GM11168 (cell line): ENCODE data around the gene TNFAIP8L1.

Experiments used
- in situ Hi-C: fragments of 300-500 bp; cut with MboI; formaldehyde crosslinking; loops from one replicate; pipeline ENCODE4 v1.12.0; 2022; ENCODE audit warnings: low sequenced_read_pairs; ENCODE audit not compliant: unreplicated experiment

Gene TNFAIP8L1

DNA sequence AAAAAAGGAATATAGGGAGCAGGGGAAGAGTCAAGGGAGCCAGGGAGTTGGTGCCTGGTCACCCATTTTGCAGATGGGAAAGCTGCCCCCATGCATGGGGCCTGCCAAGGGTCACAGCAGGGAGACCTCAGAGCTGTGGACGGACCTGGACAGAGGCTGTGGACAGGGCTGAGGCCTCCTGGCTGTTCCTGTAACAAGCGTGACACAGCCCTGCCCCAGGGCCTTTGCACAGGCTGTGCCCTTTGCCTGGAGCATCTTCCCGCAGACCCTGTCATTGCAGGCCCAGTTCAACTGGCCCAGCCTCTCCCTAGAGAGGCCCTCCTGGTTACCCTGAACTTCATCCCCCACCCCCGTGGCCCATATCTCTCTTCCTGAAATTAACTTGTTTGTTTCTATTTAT is 6.4 kb downstream of the TNFAIP8L1 start:
- in situ Hi-C loops = no loop called here

DNA sequence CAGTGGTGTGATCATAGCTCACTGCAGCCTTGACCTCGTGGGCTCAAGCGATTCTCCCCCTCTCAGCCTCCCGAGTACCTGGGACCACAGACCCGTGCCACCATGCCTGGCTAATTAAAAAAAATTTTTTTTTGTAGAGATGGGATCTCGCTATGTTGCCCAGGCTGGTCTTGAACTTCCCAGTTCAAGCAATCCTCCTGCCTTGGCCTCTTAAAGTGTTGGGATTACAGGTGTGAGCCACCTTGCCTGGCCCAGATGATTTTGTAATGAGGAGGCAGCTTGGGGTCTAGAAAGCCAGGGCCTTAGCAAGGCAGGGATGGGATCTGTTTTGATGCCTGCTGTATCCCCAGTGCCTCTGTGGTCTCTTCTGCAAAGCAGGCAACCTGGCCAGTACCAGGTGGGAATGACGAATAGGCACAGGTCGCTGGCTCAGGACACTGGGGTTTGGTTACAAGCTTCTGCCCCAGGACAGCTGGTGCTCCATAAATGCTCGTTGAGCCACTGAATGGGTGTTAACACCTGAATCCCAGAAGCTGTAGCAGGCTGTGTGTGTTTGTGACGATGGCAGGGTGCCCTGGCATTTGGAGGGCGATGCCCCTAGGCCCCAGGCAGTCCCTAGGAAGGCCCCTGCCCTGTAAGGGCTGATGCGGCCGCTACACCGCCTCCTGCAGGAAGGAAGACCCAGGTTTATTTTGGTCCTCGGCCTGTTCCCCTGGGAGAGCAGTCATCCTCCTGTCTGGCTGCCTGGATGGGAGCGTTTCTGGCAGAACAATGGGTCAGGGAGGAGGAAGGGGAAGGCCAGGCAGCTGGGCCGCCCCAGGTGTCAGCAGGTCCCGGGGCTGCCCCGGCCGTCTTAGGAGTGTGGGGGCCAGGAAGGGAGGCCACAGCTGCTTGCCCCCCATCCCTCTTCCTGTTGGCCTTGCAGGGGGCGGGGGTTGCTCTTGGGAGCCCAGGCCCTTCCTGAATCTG is 8.6 kb downstream of the TNFAIP8L1 start:
- in situ Hi-C loops = no loop called here

DNA sequence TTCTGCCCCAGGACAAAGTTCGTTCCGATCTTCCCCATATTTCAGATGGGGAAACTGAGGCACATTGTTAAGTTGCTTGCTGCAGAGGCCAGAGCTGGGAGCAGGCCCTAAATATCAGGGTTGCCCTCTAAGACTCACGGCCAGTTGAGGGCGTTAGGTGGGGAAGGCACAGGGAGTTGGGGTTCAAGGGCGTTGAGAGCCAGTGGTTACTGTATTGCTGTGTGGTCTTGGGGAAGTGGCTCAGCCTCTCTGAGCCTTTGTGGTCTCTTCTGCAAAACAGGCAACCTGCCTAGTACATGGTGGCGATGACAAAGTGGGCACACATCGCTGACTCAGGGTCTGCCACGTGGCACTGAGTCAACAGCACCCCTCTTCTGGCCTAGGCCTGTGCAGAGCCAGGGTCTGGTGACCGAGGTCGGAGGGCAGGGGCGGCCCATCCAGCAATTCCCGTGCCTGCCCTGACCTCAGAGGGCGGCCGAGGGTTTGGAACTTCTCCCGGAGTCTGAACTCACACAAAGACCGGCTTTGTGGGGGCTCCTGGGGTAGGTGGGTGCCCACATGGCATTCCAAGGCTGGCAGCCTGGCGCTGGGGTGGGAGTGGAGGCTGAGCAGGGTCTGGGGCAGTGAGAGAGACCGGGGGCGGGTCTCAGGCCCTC is 10.2 kb downstream of the TNFAIP8L1 start:
- in situ Hi-C loops = no loop called here

DNA sequence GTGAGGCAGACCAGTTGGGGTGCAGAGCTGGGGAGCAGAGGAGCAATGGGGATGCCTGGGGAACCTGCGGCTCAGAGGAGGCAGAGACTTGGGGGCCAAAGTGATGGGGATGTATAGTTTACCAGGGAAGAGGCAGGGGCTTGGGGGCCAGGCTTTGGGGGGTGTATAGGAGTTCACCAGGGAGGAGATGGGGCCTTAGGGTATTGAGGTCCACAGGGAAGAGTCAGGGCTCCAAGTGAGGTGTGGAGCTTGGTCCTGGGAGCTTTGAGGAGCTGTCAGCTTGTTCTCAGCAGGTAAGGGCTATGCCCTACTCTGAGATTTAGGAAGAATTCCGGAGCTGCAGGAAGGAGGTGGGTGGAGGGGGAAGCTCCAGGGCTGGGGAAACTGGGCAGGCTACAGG is 10.8 kb downstream of the TNFAIP8L1 start:
- in situ Hi-C loops = no loop called here

DNA sequence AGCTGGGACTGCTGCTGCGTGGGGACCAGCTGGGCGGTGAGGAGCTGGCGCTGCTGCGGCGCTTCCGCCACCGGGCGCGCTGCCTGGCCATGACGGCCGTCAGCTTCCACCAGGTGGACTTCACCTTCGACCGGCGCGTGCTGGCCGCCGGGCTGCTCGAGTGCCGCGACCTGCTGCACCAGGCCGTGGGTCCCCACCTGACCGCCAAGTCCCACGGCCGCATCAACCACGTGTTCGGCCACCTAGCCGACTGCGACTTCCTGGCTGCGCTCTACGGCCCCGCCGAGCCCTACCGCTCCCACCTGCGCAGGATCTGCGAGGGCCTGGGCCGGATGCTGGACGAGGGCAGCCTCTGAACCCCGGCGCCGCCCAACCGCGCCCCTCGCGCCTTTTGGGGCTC is 12.8 kb downstream of the TNFAIP8L1 start:
- in situ Hi-C loops = no loop called here

DNA sequence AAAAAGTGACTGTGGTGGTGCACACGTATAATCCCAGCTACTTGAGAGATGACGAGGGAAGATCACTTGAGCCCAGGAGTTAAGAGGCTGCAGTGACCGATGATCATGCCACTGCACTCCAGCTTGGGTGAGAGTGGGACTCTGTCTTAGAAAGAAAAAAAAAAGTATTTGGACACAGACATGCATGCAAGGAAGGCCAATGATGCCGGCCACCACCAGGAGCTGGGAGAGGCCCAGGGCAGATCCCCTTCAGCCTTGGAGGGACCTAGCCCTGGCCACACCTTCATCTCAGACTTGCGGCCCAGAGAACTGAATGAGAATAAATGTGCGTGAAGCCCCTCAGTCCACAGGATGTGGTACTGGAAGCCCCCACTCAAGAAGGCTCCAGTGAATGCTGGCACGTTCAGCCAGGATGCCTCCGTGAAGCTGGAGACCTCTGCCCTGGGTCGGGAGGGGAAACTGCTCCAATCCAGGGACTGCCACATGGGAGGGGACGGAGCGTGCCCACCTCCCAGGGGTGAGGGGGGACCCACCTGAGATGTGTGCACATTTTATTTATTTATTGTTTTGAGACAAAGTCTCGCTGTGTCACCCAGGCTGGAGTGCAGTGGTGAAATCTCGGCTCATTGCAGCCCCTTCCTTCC is 14.6 kb downstream of the TNFAIP8L1 start:
- in situ Hi-C loops = no loop called here

DNA sequence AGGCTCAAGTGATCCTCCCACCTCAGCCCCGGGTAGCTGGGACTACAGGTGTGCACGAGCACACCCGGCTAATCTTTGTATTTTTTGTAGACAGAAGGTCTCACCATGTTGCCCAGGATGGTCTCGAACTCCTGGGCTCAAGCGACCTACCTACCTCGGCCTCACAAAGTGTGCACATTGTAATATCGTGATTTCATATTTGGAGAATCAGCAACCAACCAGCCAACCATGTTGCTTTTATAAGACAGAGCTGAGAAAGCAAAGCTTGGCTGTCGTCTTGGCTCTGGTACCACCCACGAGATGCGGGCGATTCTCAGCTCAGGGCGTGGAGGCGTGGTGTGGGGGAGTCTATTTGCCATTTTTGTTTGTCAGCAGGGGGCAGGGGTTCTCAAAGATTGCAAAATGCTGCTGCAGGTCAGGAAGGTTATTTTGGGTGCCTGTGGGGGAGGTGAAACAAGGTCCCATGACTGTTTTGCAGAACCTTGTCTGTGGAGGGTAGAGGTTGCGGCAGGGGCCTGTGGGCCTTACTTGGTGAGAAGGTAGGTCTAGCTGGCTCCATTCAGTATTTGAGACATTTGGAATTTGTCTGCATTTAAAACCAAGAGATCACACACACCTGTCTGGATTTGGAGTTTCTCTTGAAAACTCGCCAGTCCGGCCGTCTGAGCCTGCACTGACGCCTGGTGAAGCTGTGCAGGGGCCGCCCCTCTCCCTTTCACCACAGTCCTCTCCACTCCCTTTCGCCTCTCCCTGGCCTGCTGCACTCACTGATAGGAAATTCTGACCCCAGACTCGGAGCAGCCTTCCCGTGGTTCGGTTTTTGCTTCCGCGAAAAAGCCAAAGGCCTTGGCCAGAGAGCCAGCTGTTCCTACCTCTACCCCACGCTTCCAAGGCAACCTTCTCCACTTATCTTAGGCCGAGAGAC is 15.4 kb downstream of the TNFAIP8L1 start:
- in situ Hi-C loops = no loop called here

DNA sequence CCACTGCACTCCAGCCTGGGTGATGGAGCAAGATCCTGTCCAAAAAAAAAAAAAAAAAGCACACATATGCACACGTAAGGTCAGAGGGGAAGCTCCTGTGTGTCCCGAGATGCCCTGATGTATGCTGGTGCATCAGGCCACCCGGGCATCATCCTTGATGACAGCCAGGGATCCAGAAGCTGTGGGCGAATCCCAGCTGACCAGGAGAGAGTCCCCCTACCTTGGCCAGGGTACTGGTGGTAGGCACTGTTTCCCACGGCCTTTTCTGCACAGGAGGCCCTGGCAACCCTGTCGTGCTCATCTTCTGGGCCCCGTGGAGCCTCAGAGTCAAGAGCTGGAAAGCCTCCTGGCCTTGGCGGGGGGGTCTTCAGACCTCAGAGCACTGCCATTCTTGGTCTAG is 16.8 kb downstream of the TNFAIP8L1 start:
- in situ Hi-C loops = no loop called here

DNA sequence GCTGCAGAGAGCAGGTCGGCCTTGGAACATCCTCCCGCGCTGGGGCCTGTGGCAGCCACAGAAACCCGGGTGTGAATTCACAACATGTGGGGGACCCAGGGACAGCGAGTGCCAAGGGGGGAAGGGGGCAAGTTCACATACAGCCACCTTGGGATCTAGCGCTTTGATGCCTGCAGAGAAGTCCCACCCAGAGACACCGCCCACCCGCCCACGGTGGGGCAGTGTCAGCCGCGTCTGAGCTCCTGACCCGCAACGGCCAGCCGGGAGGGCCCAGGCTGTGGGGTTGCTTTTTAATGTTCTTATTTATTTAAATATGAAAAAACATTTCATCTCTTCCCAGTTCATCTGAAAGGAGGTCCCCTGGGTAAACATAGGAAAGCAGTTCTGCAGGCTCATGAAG is 17.9 kb downstream of the TNFAIP8L1 start:
- in situ Hi-C loops = no loop called here

DNA sequence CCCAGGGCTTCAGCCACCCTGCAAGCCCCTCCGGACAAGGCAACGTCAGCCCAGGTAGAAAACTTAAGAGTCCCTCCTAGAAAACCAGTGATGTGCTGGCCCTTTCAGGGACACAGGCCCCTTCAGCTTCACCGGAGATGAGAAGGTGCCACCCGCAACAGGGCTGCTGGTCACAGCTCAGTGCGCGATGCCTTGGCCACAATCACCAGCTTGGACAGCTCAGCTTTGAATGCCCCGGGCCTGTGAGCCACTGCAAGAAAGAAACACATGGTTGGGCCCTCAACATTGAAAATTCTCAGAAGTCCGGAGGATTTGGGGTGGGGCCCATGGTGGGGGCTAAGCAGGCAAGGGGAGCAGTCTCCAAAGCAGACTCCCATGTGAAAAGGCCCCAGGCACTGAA is 18.5 kb downstream of the TNFAIP8L1 start:
- in situ Hi-C loops = no loop called here

DNA sequence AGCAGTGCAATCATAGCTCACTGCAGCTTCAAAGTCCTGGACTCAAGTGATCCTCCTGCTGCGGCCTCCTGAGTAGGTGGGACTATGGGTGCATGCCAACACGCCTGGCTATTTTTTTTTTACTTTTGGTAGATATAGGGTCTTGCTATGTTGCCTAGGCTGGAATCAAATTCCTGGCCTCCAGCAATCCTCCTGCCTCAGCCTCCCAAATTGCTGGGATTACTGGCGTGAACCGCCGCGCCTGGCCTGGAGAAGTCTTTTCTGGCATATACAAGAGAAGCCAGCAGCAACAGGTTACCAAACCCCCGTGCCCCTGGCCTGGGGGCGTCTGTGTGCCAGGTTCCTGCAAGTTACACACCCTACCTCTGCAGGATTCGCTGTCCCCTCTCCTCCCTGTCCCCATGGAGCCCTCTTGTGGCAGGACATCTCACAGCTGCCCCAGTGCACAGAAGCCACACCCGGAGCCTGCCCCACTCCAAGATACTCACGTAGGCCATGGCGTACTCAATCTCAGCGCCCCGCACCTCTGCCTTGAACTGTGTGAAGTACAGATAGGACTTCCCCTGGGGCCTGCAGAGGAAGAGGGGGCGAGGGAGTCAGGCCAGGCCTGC is 21.0 kb downstream of the TNFAIP8L1 start:
- in situ Hi-C loops = no loop called here

DNA sequence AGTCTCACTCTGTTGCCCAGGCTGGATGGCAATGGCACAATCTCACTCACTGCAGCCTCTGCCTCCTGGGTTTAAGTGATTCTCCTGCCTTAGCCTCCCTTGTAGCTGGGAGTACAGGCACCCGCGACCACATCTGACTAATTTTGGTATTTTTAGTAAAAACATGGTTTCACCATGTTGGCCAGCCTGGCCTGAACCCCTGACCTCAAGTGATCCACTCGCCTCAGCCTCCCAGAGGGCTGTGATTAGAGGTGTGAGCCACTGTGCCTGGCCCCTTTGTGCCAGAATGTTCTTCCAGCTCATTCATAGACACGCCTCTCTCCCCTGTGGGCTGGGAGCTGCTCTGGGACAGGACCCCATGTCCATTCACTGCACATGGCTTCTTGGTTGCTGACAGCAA is 21.7 kb downstream of the TNFAIP8L1 start:
- in situ Hi-C loops = no loop called here

DNA sequence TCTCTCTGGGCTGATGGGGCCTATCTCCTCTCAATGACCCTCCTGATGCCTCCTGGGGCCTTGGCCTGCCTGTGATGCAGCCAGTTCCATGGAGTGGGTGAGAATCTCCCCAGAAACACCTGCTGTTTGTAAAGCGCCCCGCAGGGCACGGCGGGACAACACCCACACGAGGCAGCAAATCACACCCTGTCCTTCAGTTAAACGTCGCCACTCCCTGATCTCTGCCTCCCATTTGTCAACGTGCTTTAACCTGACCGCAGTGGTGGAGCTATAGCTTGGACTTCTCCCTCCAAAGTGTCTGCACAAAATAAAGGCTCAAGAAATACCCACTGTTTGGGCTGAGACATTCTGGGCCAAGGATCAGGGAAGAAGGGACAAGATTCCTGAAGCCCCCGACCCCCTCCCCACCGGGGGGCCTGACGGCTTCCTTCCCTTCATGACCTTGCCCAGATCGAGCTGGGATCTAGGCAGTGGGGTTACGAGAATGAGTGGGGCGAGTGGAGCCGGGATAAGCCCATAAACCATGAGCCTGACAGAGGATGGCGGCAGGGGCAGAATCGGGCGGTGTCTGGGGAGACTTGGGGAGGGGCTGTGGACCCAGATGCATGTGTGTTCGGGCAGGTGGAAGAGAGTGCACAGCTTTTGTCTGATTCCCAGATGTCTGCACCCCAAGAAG is 22.8 kb downstream of the TNFAIP8L1 start:
- in situ Hi-C loops = no loop called here

DNA sequence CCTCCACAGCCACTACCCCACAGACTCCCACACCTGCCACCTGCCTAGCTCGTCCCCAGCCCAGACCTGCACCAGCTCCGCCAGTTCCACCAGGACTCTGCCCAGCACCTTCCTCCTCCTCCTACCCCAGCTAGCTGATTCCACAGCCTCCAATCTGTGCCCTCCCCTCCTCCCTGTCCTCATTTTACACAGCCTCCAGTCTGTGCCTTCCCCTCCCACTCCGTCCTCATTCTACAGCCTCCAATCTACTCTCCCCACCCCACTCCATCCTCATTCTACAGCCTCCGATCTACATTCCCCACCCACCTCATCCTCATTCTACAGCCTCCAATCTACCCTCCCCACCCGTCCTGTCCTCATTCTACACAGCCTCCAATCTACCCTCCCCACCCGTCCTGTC is 23.5 kb downstream of the TNFAIP8L1 start:
- in situ Hi-C loops = no loop called here

DNA sequence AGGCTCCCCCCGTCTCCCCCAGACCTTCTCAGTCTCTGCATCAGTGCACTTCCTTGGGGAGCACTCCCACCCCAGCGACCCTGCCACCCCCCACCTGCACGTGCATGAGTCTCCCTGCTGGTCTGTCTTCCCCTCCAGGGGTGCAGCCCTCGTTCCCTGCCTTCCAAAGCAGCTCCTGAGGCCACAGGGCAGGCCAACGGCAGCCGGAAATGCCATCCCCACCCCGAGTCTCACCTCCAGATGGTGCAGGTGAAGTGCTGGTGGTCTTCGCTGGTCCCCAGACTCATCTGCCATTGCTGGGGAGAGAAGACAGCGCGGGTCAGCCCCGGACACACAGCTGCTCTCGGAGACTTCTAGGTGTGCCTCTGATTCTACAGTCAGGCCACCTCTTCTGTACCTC is 25.3 kb downstream of the TNFAIP8L1 start:
- in situ Hi-C loops = no loop called here

DNA sequence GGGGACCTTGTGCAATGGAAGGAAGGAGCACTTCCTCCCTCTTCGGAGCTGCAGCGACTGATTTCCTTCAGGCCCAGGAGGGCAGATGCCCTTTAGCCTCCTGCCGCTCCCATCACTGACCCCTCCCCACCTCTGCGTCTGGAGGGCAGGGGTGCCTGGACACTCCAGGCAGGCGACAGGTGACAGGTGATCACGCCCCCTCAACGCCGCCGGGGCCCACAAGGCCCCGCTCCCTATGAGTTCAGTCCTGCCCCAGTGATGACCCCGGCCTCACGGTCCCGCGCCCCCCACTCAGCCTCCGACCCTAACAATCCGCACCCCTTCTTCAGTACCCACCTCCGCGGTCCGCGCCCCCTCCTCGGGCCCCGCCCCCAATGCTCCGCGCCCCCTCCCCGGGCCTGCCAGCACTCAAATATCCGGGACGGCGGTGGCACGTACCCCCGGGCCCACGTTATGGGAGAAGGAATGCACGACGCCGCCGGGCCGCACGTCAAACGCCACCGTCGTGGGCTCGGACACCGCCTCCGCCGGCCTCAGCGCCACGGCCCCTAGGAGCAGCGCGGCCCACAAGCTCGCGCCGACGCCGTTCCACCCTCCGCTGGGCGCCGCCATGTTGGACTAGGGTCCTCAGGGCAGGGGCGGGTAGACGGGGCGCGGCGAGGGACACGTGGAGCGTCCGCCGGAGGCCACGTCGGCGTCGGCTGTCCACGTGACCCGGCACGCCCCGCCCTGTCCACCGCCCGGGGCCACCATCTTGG is 30.6 kb downstream of the TNFAIP8L1 start, which contains the start of gene MYDGF:
Gene MYDGF (minus strand): TSS at position 620 of the 758 bp plus-strand sequence. CDS start 8 bp downstream, at position 612.
- in situ Hi-C loops = no loop called here

DNA sequence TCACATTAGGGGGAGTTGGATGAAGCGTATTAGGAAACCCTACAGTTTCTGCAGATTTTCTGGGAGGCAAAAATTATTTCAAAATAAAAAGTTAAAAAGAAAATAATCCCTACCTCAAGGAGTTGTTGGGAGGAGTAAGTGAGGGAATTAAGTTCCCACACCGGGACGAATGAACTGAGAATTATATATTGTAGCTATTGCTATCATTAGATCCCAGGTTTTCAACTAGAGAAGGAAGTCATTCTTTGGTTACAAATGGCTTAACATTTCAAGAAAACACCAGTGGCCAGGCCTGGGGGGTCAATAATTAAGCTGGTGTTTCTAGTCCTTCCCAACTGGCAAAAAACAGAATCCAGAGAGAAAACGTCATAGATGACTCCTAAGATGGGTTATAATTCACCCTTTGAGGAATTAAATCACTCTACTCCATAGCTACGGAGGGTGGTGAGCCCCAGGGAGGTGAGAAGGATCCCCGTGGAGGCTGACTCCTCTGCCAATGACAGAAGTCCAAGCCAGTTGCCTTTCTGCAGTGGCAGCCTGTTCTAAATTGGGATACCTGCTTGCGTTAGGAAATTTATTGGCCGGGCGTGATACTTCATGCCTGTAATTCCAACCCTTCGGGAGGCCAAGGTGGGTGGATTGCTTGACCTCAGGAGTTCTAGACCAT is 32.0 kb downstream of the TNFAIP8L1 start:
- in situ Hi-C loops = no loop called here

DNA sequence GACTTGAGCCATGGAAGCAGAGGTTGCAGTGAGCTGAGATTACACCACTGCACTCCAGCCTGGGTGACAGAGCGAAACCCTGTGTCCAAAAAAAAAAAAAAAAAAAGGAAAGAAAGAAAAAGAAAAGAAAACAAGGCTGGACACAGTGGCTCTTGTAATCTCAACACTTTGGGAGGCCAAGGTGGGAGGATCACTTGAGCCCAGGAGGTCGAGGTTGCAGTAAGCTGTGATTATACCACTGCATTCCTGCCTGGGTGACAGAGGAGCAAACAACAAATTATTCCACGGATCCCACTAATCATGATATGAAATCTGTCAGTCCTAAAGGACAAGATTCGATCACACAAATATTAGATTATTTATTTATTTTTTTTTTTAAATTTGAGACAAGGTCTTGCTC is 33.9 kb downstream of the TNFAIP8L1 start:
- in situ Hi-C loops = no loop called here
